ENCODE data around the gene RPS21. TPM values are rescaled to one million over a fixed set of nuclear protein-coding genes. Genes with fewer than 3 reads are reported as not detected.
"Not testable (repeated sequence)": the region's sequence is repeated elsewhere in the genome, so short reads cannot be mapped to it uniquely, and the experiment has no call there.

The RPS21 gene
- total and polyA plus RNA-seq, 7 donors = 2,383 to 8,235 (median 4,772) TPM

- intact Hi-C loops (cut with DNase I) = no loop called here
- WGBS, 2 donors = 51 to 65% methylated on average over 19 of the region's 19 CpGs
Observed at GRCh38 chr20:62370115-62370806, 16.6 kb upstream of the RPS21 start.

DNA sequence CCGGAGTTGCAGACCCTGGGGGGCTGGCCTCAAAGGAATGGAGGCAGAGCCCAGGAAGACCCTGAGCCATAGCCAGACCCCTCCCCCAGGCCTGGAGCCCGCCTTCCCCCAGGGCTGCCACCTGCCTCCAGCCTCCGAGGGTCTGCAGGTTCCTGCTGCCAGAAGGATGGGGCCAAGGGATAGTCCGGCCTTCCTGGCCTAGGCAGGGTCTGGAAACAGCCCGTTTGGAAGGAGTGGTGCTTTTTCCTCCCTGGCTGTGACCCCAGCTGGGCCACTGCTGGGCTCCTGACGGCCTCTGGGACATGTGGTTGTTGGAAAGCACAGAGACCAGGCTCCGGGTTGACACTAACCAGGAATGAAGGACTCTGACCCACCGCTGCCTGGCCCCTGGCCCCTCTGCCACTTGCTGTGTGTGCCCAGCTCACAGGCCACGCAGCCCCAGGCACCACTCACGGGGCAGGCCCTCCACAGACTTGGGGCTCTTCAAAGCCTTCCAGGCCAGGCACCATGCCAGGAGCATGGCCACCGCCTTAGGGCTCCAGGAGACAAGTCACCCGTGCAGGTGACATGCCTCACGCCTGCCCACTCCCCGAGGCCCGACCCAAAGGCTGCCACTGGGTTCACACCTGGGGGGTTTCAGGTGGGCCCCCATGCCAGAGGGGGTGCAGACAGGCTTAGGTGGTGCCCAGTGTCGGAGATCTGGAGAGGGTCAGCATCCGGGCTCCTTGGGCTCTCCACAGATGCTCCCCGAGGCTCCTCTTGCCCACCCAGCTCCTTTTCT, 15.9 kb upstream of the RPS21 start:
- 54 to 73% methylated on average over 18 of the region's 18 CpGs for WGBS, 2 donors
- H3K4me3 ChIP-seq = no peak overlapping the region
- H3K9me3 ChIP-seq = no peaks in the 10 kb centered on the region
- peaks cover 0 to 88% (median 85%) of the 10 kb centered on the region in 4 donors for H3K4me1 ChIP-seq
- intact Hi-C loops (cut with DNase I) = no loop called here
- TF ChIP-seq POLR2A (IDR thresholded peaks at IDR 0.05) = no peak
- no peak for TF ChIP-seq EP300 (IDR thresholded peaks at IDR 0.05)
- TF ChIP-seq POLR2AphosphoS5 (IDR thresholded peaks at IDR 0.05) = no peak
- TF ChIP-seq CTCF (IDR thresholded peaks at IDR 0.05) = no peak
- H3K36me3 ChIP-seq = no peaks in the 10 kb centered on the region
- no peak for DNase-seq
- peak overlapping the region; percentile 95 to 99 (median 98) for H3K27ac ChIP-seq
- H3K27me3 ChIP-seq = no peaks in the 10 kb centered on the region

More at GRCh38 chr20:62370115-62370806, 16.6 kb upstream of the RPS21 start:
- Histone ChIP-seq H3K36me3 (no peaks in the 10 kb centered on the region), H3K4me1 (peaks cover 0 to 88% (median 82%) of the 10 kb centered on the region in 4 donors), H3K4me3 (no peak overlapping the region), H3K27ac (peak overlapping the region; percentile 95 to 99 (median 98)), H3K9me3 (no peaks in the 10 kb centered on the region), H3K27me3 (no peaks in the 10 kb centered on the region)
- TF ChIP-seq CTCF (IDR thresholded peaks at IDR 0.05) (no peak), POLR2AphosphoS5 (IDR thresholded peaks at IDR 0.05) (peak in 1 of 4 donors; percentile 6)
- no peak for DNase-seq

DNA sequence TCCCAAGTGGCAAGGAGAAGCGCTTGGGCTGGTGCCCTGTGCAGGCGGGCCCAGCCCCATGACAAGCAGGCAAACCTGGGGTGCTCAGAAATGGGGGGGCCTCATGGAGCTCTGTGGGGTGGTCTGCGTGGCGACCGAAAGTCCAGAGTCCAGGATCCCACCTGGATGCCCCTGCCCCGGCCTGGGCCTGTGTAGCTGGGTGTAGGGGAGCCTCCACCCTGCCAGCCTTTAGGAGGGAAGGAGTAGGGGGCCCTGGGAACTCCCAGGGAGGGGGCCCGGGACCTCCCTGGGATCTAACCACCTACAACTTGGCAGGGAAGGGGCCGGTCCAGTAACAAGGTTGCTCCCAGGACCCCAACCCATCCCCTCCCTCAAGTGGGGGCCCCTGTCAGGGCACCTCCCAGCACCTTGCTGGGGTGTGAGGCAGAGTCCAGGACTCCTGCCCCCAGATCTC, 15.3 kb upstream of the RPS21 start:
- Histone ChIP-seq H3K36me3 (no peaks in the 10 kb centered on the region), H3K9me3 (no peaks in the 10 kb centered on the region), H3K27me3 (no peaks in the 10 kb centered on the region), H3K27ac (peak overlapping the region; percentile 95 to 99 (median 98)), H3K4me1 (peaks cover 0 to 88% (median 88%) of the 10 kb centered on the region in 4 donors), H3K4me3 (peak overlapping the region in 3 of 4 donors; percentile 2 to 14 (median 12))
- TF ChIP-seq EP300 (IDR thresholded peaks at IDR 0.05) = no peak
- no peak for TF ChIP-seq POLR2A (IDR thresholded peaks at IDR 0.05)
- TF ChIP-seq CTCF (IDR thresholded peaks at IDR 0.05) = no peak
- no peak for TF ChIP-seq POLR2AphosphoS5 (IDR thresholded peaks at IDR 0.05)
- no peak for DNase-seq
- 81 to 90% methylated on average over 8 of the region's 8 CpGs for WGBS, 2 donors
- intact Hi-C loops (cut with DNase I) = no loop called here

GRCh38 chr20:62372042-62372993, 14.6 kb upstream of the RPS21 start:
- DNase-seq = peak; percentile 92
- H3K4me1 ChIP-seq = peaks cover 0 to 93% (median 92%) of the 10 kb centered on the region in 4 donors
- no peaks in the 10 kb centered on the region for H3K9me3 ChIP-seq
- TF ChIP-seq CTCF (IDR thresholded peaks at IDR 0.05) (no peak), EP300 (IDR thresholded peaks at IDR 0.05) (peak in 1 of 4 donors; percentile 50), POLR2A (IDR thresholded peaks at IDR 0.05) (peak in 1 of 2 donors; percentile 16), POLR2AphosphoS5 (IDR thresholded peaks at IDR 0.05) (peak; percentile 62 to 74 (median 67))
- H3K4me3 ChIP-seq = peak overlapping the region in 3 of 4 donors; percentile 2 to 14 (median 12)
- no peaks in the 10 kb centered on the region for H3K36me3 ChIP-seq
- no peaks in the 10 kb centered on the region for H3K27me3 ChIP-seq
- intact Hi-C loops (cut with DNase I) = no loop called here
- 66 to 80% methylated on average over 29 of the region's 29 CpGs for WGBS, 2 donors
- H3K27ac ChIP-seq = peak overlapping the region; percentile 95 to 99 (median 98)

DNA sequence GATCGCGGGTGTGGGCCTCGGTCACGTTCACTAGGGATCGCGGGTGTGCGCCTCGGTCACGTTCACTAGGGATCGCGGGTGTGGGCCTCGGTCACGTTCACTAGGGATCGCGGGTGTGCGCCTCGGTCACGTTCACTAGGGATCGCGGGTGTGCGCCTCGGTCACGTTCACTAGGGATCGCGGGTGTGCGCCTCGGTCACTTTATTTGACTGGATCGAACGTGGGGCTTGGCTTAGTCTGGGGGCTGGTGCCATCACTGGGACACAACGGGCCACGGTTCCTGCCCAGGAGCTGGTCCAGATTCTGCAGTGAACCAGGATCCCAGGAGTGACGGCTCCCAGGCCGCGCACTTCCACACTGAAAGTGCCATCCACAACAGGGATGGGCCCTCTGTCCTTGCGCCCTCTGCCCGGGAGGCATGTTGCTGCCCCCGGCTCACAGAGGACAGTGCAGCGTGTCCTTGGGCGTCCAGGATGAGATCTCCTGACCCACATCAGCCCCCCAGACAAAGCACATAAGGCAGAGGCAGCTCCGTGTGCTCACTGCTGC, 13.2 kb upstream of the RPS21 start:
- H3K36me3 ChIP-seq; H3K27me3 ChIP-seq; DNase-seq; intact Hi-C loops (cut with DNase I); H3K9me3 ChIP-seq; H3K4me3 ChIP-seq: not testable (repeated sequence)
- WGBS, 2 donors = 81 to 93% methylated on average over 27 of the region's 40 CpGs
- H3K27ac ChIP-seq = peak overlapping the region; percentile 81 to 99 (median 86)
- H3K4me1 ChIP-seq = peaks cover 0 to 93% (median 92%) of the 10 kb centered on the region in 4 donors

Data from sigmoid colon (tissue), 7 donors.